LNCaP clone FGC (cell line): ENCODE measurements around the gene PNPLA8.

ENCODE experiments used
- DNase-seq: peaks from one replicate; pipeline ENCODE4 v3.0.0-alpha.2; 2011; ENCODE audit warnings: low read depth
- H3K4me3 ChIP-seq: 2 replicates; pipeline ENCODE4 v1.5.1; 2011; ENCODE audit warnings: mild to moderate bottlenecking, low read depth, low read length, control low read depth
- CTCF ChIP-seq: IDR thresholded peaks from 2 replicates; pipeline ENCODE4 v1.5.1; 2012; ENCODE audit warnings: mild to moderate bottlenecking; ENCODE audit not compliant: control insufficient read depth, insufficient read depth; ENCODE audit errors: extremely low read depth

PNPLA8 gene

GRCh38 chr7:108537229-108537628 is 11.3 kb upstream of the PNPLA8 start:
- TF ChIP-seq CTCF, result no peak
- no peak for DNase-seq
- H3K4me3 ChIP-seq, result no peak overlapping the region

- DNase-seq, result no peak
- TF ChIP-seq CTCF, result no peak
- H3K4me3 ChIP-seq, result no peak overlapping the region
Measured at GRCh38 chr7:108535744-108536143, 9.8 kb upstream of the PNPLA8 start.

- H3K4me3 ChIP-seq, result no peak overlapping the region
- DNase-seq, result no peak
- no peak for TF ChIP-seq CTCF
Measured at GRCh38 chr7:108535257-108535656, 9.3 kb upstream of the PNPLA8 start.

GRCh38 chr7:108533712-108534111 is 7.8 kb upstream of the PNPLA8 start:
- no peak overlapping the region for H3K4me3 ChIP-seq
- TF ChIP-seq CTCF, result no peak
- no peak for DNase-seq

- no peak for DNase-seq
- H3K4me3 ChIP-seq, result no peak overlapping the region
- no peak for TF ChIP-seq CTCF
Measured at GRCh38 chr7:108529341-108529740, 3.4 kb upstream of the PNPLA8 start.

- H3K4me3 ChIP-seq, result no peak overlapping the region
- peak; percentile 27 for DNase-seq
- TF ChIP-seq CTCF, result no peak
Measured at GRCh38 chr7:108528183-108528712, 2.3 kb upstream of the PNPLA8 start.

GRCh38 chr7:108526768-108527017 is 758 bp upstream of the PNPLA8 start:
- no peak for DNase-seq
- peak overlapping the region; percentile 86 for H3K4me3 ChIP-seq
- no peak for TF ChIP-seq CTCF
